Prostate gland (tissue), 2 donors: ENCODE data around the gene DAPK1. TPM values are rescaled to one million over a fixed set of nuclear protein-coding genes. Genes with fewer than 3 reads are reported as not detected.

Experiments used
- DNase-seq: peaks from one replicate; pipeline ENCODE4 v3.0.0-alpha.2; 2019; ENCODE audit warnings: low spot score
- H3K27ac ChIP-seq, 2 donors: fragments of 200-600 bp; sonication (generic); 2 replicates each; pipeline ENCODE4 v1.5.1; 2017 to 2019
- H3K27me3 ChIP-seq: fragments of 200-600 bp; sonication (generic); replicated peaks from 2 replicates; pipeline ENCODE4 v1.5.1; 2019; ENCODE audit not compliant: insufficient read depth
- H3K36me3 ChIP-seq, 2 donors: fragments of 200-600 bp; sonication (generic); 1 replicate in 1 of 2; 2 replicates in 1 of 2; pipeline versions ENCODE4 v1.5.1 to v1.8.1; 2017 to 2019
- H3K4me1 ChIP-seq: fragments of 200-600 bp; sonication (generic); replicated peaks from 2 replicates; pipeline ENCODE4 v1.5.1; 2019
- H3K4me3 ChIP-seq, 2 donors: fragments of 200-600 bp; sonication (generic); 2 replicates each; pipeline ENCODE4 v1.5.1; 2017 to 2019
- H3K9me3 ChIP-seq: fragments of 200-600 bp; sonication (generic); 2 replicates; pipeline ENCODE4 v1.5.1; 2017
- POLR2A ChIP-seq: fragments of 450-650 bp; IDR thresholded peaks from one replicate; pipeline ENCODE4 v1.6.1; 2016; ENCODE audit warnings: antibody characterized with exemption, mild to moderate bottlenecking
- POLR2AphosphoS5 ChIP-seq: sonication (generic); formaldehyde crosslinking; IDR thresholded peaks from one replicate; pipeline ENCODE4 v1.6.1; 2017; ENCODE audit warnings: antibody characterized with exemption
- WGBS: methylation state at CpG from one replicate; pipeline ENCODE4 v1.1.5; 2018; 5-methylcytosine and 5-hydroxymethylcytosine counted together
- intact Hi-C: fragments of 100-400 bp; cut with DNase I; formaldehyde crosslinking; loops from one replicate; pipeline ENCODE4 v1.14.2; 2022
- total RNA-seq, 2 donors: library from RNA; depleted of rRNA; stranded (reverse); fragments of >200 nt; gene quantifications; one replicate each; pipeline ENCODE4 v1.1.0, GENCODE V29; 2016
- TF ChIP-seq, protein P1 (sequence below), 4 experiments: fragments of 200-600 bp in 2 of 4; fragments of 450-650 bp in 2 of 4; sonication (generic) in 2 of 4; IDR thresholded peaks; 1 replicate in 3 of 4; 2 replicates in 1 of 4; pipeline ENCODE4 v1.5.1; 2016 to 2019; ENCODE audit warnings: antibody characterized with exemption in 4 of 4, mild to moderate bottlenecking in 2 of 4, moderate library complexity in 2 of 4

The DAPK1 gene
- total RNA-seq = 10 to 100 TPM; 13.9 to 39.1 TPM

GRCh38 chr9:87497604-87498045, at the start of gene DAPK1:
TSS of gene DAPK1 (plus strand) at chr9:87497867. CDS start at chr9:87499078, 1,211 bp downstream.
- Histone ChIP-seq H3K4me1 (peaks cover 3% of the 10 kb centered on the region), H3K27ac (peak within 1 kb of the TSS; percentile 46 to 50), H3K36me3 (no peaks in the 10 kb centered on the region), H3K9me3 (no peaks in the 10 kb centered on the region), H3K4me3 (peak within 1 kb of the TSS; percentile 61 to 65), H3K27me3 (no peaks in the 10 kb centered on the region)
- WGBS = 3% methylated on average over 37 of the region's 55 CpGs
- peak; percentile 31 for DNase-seq
- TF ChIP-seq POLR2A = peak; percentile 40
- TF ChIP-seq POLR2AphosphoS5 = no peak
- TF ChIP-seq, protein P1, sequence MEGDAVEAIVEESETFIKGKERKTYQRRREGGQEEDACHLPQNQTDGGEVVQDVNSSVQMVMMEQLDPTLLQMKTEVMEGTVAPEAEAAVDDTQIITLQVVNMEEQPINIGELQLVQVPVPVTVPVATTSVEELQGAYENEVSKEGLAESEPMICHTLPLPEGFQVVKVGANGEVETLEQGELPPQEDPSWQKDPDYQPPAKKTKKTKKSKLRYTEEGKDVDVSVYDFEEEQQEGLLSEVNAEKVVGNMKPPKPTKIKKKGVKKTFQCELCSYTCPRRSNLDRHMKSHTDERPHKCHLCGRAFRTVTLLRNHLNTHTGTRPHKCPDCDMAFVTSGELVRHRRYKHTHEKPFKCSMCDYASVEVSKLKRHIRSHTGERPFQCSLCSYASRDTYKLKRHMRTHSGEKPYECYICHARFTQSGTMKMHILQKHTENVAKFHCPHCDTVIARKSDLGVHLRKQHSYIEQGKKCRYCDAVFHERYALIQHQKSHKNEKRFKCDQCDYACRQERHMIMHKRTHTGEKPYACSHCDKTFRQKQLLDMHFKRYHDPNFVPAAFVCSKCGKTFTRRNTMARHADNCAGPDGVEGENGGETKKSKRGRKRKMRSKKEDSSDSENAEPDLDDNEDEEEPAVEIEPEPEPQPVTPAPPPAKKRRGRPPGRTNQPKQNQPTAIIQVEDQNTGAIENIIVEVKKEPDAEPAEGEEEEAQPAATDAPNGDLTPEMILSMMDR (IDR thresholded peaks at IDR 0.05) = peak in 1 of 4 experiments; percentile 6
- intact Hi-C loops = loop anchor here (2.0 to 5.0 kb wide), 2 partner anchors 155 to 157 kb away; no protein-coding TSS in a partner anchor

DNA sequence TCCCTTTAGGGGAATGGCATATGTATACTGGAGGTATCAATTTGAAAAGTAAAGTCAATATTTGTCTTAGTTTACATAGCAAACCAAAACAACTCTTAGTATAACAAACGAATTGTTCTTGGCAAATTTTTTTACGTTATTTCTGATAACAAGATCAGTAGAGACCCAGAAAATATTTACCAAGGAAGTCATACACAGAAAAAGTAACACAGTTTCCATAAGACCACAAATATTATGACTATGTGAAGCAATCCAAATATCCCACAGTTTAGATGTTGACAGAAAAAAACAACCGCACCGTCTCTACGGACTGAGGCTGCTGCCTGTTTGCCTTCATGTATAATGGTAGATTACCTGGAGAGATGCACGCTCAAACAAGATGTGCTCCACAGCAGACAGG, 46.5 kb upstream of the DAPK1 start:
- TF ChIP-seq, protein P1 (IDR thresholded peaks at IDR 0.05) = no peak
- no peak for TF ChIP-seq POLR2AphosphoS5
- no peak for TF ChIP-seq POLR2A
- intact Hi-C loops = no loop called here
- no peak for DNase-seq
- no peak overlapping the region for H3K4me3 ChIP-seq
- 36% methylated on average over 6 of the region's 6 CpGs for WGBS
- no peak overlapping the region for H3K27ac ChIP-seq
- no peaks in the 10 kb centered on the region for H3K9me3 ChIP-seq
- H3K36me3 ChIP-seq = no peaks in the 10 kb centered on the region
- H3K27me3 ChIP-seq = no peaks in the 10 kb centered on the region
- H3K4me1 ChIP-seq = no peaks in the 10 kb centered on the region

GRCh38 chr9:87455407-87455806, 42.3 kb upstream of the DAPK1 start:
- Histone ChIP-seq H3K27ac (no peak overlapping the region), H3K36me3 (no peaks in the 10 kb centered on the region), H3K4me1 (no peaks in the 10 kb centered on the region), H3K4me3 (no peak overlapping the region), H3K9me3 (no peaks in the 10 kb centered on the region), H3K27me3 (no peaks in the 10 kb centered on the region)
- DNase-seq = no peak
- intact Hi-C loops = no loop called here
- 82% methylated on average over 1 of the region's 1 CpG for WGBS
- TF ChIP-seq POLR2AphosphoS5 (no peak), POLR2A (no peak)
- TF ChIP-seq, protein P1 (IDR thresholded peaks at IDR 0.05) = no peak

DNA sequence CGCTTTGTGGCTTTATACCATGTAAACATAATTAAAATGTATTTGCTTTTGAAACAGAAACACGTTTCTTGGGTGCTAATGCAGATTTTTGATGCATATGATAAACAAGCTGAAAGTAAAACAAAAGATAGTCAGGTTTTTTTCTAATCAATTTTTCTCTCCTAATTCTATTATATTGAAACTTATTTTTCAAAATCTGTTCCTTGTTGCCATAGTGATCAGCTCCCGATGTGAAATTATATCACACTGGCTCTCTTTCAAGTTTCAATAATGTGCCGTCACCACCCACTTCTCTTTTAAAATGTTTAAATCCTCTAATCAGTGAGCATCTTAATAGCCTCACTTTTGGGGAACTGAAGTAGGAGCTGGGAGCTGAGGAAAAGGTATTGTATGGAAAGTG, 36.4 kb upstream of the DAPK1 start:
- Histone ChIP-seq H3K36me3 (no peaks in the 10 kb centered on the region), H3K27ac (no peak overlapping the region), H3K4me3 (no peak overlapping the region), H3K27me3 (no peaks in the 10 kb centered on the region), H3K4me1 (no peaks in the 10 kb centered on the region), H3K9me3 (no peaks in the 10 kb centered on the region)
- intact Hi-C loops = no loop called here
- DNase-seq = no peak
- WGBS = 45% methylated on average over 4 of the region's 4 CpGs
- TF ChIP-seq, protein P1 (IDR thresholded peaks at IDR 0.05) = no peak
- TF ChIP-seq POLR2AphosphoS5 (no peak), POLR2A (no peak)
